ENCODE results near the gene ZNF92. TPM values are rescaled to one million over a fixed set of nuclear protein-coding genes. Genes with fewer than 3 reads are reported as not detected.

The ZNF92 gene
- total RNA-seq, 1 experiment from 2014 or later: 32.4 TPM

DNA sequence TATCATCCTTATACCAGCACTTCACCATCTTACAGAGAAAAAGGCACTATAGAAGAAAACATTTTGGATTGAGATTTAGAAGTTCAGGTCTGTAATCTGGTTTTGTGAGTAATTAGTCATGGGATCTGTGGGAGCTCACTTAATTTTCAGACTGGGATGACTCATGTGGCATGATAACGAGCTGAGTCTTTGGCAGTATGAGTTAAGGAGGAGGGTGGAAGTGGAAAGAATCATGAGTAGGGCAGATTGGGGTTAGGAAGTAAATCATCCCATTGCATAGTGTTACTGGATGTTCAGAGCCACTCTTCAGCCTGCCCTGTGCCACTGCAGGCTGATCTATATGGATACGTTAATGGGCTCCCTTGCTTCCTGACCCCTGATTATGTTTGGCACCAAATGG is 64.9 kb downstream of the ZNF92 start:
- H3K27me3 Mint-ChIP-seq (ENCODE audit: low read depth): peaks cover 7% of the 10 kb centered on the region
- POLR2A ChIA-PET: no interaction called here
- DNase-seq (ENCODE audit: low spot score) (no peak), ATAC-seq (no peak)
- H3K27ac Mint-ChIP-seq: no peak overlapping the region
- CTCF ChIA-PET: no interaction called here
- peaks cover 10% of the 10 kb centered on the region for H3K36me3 Mint-ChIP-seq
- no peak for TF ChIP-seq IRF2 (CRISPR knock-in tag; IDR thresholded peaks at IDR 0.05; ENCODE audit: borderline replicate concordance, low read depth)
- TF ChIP-seq ETV6 (CRISPR knock-in tag; IDR thresholded peaks at IDR 0.05): no peak
- TF ChIP-seq ZNF121 (CRISPR knock-in tag; IDR thresholded peaks at IDR 0.05): no peak
- TF ChIP-seq, protein P1, sequence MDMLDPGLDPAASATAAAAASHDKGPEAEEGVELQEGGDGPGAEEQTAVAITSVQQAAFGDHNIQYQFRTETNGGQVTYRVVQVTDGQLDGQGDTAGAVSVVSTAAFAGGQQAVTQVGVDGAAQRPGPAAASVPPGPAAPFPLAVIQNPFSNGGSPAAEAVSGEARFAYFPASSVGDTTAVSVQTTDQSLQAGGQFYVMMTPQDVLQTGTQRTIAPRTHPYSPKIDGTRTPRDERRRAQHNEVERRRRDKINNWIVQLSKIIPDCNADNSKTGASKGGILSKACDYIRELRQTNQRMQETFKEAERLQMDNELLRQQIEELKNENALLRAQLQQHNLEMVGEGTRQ (CRISPR knock-in tag; IDR thresholded peaks at IDR 0.05): no peak
- TF ChIP-seq, protein P2, sequence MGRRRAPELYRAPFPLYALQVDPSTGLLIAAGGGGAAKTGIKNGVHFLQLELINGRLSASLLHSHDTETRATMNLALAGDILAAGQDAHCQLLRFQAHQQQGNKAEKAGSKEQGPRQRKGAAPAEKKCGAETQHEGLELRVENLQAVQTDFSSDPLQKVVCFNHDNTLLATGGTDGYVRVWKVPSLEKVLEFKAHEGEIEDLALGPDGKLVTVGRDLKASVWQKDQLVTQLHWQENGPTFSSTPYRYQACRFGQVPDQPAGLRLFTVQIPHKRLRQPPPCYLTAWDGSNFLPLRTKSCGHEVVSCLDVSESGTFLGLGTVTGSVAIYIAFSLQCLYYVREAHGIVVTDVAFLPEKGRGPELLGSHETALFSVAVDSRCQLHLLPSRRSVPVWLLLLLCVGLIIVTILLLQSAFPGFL (CRISPR knock-in tag; IDR thresholded peaks at IDR 0.05; ENCODE audit: borderline replicate concordance): no peak
- TF ChIP-seq, protein P3, sequence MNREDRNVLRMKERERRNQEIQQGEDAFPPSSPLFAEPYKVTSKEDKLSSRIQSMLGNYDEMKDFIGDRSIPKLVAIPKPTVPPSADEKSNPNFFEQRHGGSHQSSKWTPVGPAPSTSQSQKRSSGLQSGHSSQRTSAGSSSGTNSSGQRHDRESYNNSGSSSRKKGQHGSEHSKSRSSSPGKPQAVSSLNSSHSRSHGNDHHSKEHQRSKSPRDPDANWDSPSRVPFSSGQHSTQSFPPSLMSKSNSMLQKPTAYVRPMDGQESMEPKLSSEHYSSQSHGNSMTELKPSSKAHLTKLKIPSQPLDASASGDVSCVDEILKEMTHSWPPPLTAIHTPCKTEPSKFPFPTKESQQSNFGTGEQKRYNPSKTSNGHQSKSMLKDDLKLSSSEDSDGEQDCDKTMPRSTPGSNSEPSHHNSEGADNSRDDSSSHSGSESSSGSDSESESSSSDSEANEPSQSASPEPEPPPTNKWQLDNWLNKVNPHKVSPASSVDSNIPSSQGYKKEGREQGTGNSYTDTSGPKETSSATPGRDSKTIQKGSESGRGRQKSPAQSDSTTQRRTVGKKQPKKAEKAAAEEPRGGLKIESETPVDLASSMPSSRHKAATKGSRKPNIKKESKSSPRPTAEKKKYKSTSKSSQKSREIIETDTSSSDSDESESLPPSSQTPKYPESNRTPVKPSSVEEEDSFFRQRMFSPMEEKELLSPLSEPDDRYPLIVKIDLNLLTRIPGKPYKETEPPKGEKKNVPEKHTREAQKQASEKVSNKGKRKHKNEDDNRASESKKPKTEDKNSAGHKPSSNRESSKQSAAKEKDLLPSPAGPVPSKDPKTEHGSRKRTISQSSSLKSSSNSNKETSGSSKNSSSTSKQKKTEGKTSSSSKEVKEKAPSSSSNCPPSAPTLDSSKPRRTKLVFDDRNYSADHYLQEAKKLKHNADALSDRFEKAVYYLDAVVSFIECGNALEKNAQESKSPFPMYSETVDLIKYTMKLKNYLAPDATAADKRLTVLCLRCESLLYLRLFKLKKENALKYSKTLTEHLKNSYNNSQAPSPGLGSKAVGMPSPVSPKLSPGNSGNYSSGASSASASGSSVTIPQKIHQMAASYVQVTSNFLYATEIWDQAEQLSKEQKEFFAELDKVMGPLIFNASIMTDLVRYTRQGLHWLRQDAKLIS (CRISPR knock-in tag; IDR thresholded peaks at IDR 0.05; ENCODE audit: borderline replicate concordance): no peak
- no peak for TF ChIP-seq FOXJ3 (CRISPR knock-in tag; IDR thresholded peaks at IDR 0.05; ENCODE audit: borderline replicate concordance)
- TF ChIP-seq TCF7 (CRISPR knock-in tag; IDR thresholded peaks at IDR 0.05; ENCODE audit: low read depth): no peak
- no peak for TF ChIP-seq GTF2I (CRISPR knock-in tag; conservative IDR thresholded peaks at IDR 0.05)
- no peak overlapping the region for H3K4me3 Mint-ChIP-seq
- H3K9me3 Mint-ChIP-seq: peaks cover 58% of the 10 kb centered on the region
- H3K4me1 Mint-ChIP-seq: no peaks in the 10 kb centered on the region

DNA sequence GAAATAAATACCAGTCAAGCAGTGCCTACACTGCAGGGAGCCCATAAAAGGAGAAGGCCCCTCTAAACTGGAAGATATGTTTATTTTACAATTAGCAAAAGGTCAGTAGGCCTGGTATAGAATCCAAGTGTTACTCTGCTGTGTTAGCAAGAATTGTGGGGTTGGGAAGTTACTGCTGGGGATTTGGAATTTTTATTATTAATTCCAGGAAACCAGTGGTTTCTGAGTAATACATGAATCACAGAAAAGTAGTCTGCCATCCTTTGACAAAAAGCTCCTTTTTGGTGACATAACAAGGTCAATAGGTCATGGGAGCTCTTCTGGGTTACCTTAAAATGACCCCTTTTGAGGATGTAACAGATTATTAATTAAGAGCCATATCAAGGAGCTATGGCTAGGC is 67.4 kb downstream of the ZNF92 start:
- H3K27me3 Mint-ChIP-seq (ENCODE audit: low read depth): peaks cover 12% of the 10 kb centered on the region
- no peak overlapping the region for H3K27ac Mint-ChIP-seq
- no peaks in the 10 kb centered on the region for H3K4me1 Mint-ChIP-seq

More for the DNA sequence above, 67.4 kb downstream of the ZNF92 start:
- no peak overlapping the region for H3K4me3 Mint-ChIP-seq
- peaks cover 22% of the 10 kb centered on the region for H3K36me3 Mint-ChIP-seq
- ChIA-PET CTCF (no interaction called here), POLR2A (no interaction called here)
- ATAC-seq (no peak), DNase-seq (ENCODE audit: low spot score) (no peak)
- no peak for TF ChIP-seq ZNF121 (CRISPR knock-in tag; IDR thresholded peaks at IDR 0.05)
- no peak for TF ChIP-seq NR1H2 (CRISPR knock-in tag; IDR thresholded peaks at IDR 0.05)
- no peak for TF ChIP-seq FOXK1 (CRISPR knock-in tag; IDR thresholded peaks at IDR 0.05)
- TF ChIP-seq SMAD4 (CRISPR knock-in tag; IDR thresholded peaks at IDR 0.05): no peak
- TF ChIP-seq NFATC4 (CRISPR knock-in tag; IDR thresholded peaks at IDR 0.05): no peak
- TF ChIP-seq OVOL2 (CRISPR knock-in tag; IDR thresholded peaks at IDR 0.05; ENCODE audit: borderline replicate concordance): no peak
- no peak for TF ChIP-seq ATF1 (CRISPR knock-in tag; IDR thresholded peaks at IDR 0.05)
- TF ChIP-seq HMGXB4 (CRISPR knock-in tag; IDR thresholded peaks at IDR 0.05): no peak
- no peak for TF ChIP-seq PRDM15 (CRISPR knock-in tag; IDR thresholded peaks at IDR 0.05)
- TF ChIP-seq, protein P2 (CRISPR knock-in tag; IDR thresholded peaks at IDR 0.05; ENCODE audit: borderline replicate concordance): no peak
- TF ChIP-seq, protein P4, sequence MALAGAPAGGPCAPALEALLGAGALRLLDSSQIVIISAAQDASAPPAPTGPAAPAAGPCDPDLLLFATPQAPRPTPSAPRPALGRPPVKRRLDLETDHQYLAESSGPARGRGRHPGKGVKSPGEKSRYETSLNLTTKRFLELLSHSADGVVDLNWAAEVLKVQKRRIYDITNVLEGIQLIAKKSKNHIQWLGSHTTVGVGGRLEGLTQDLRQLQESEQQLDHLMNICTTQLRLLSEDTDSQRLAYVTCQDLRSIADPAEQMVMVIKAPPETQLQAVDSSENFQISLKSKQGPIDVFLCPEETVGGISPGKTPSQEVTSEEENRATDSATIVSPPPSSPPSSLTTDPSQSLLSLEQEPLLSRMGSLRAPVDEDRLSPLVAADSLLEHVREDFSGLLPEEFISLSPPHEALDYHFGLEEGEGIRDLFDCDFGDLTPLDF (CRISPR knock-in tag; IDR thresholded peaks at IDR 0.05): no peak
- peaks cover 68% of the 10 kb centered on the region for H3K9me3 Mint-ChIP-seq

All from WTC11 (cell line).